Hepatocyte (in vitro differentiated cells): ENCODE measurements around the gene KAT7. TPM values are rescaled to one million over a fixed set of nuclear protein-coding genes. Genes with fewer than 3 reads are reported as not detected.

Source experiments
- DNase-seq: peaks from one replicate; pipeline ENCODE4 v3.0.0-alpha.2; 2016; ENCODE audit warnings: low spot score
- H2AFZ ChIP-seq: fragments of 200-600 bp; sonication (generic); 2 replicates; pipeline ENCODE4 v1.6.0; 2016; ENCODE audit warnings: antibody characterized with exemption, mild to moderate bottlenecking
- H3K27ac ChIP-seq: fragments of 200-600 bp; sonication (generic); 2 replicates; pipeline ENCODE4 v1.5.1; 2016; ENCODE audit warnings: mild to moderate bottlenecking
- H3K27me3 ChIP-seq: fragments of 200-600 bp; sonication (generic); 2 replicates; pipeline ENCODE4 v1.6.1; 2016
- H3K36me3 ChIP-seq: fragments of 200-600 bp; sonication (generic); replicated peaks from 2 replicates; pipeline ENCODE4 v1.5.1; 2016; ENCODE audit warnings: low read depth; ENCODE audit not compliant: insufficient read depth
- H3K4me1 ChIP-seq: fragments of 200-600 bp; sonication (generic); 2 replicates; pipeline ENCODE4 v1.5.1; 2016; ENCODE audit warnings: mild to moderate bottlenecking, moderate library complexity; ENCODE audit not compliant: insufficient read depth
- H3K4me2 ChIP-seq: fragments of 200-600 bp; sonication (generic); 2 replicates; pipeline ENCODE4 v1.6.0; 2016
- H3K4me3 ChIP-seq: fragments of 200-600 bp; sonication (generic); 2 replicates; pipeline ENCODE4 v1.5.1; 2016; ENCODE audit warnings: mild to moderate bottlenecking
- H3K79me2 ChIP-seq: fragments of 200-600 bp; sonication (generic); 2 replicates; pipeline ENCODE4 v1.6.0; 2017; ENCODE audit warnings: mild to moderate bottlenecking
- H3K9me2 ChIP-seq: fragments of 200-600 bp; sonication (generic); replicated peaks from 2 replicates; pipeline ENCODE4 v1.6.0; 2017; ENCODE audit warnings: mild to moderate bottlenecking; ENCODE audit not compliant: insufficient read depth
- H3K9me3 ChIP-seq: fragments of 200-600 bp; sonication (generic); 2 replicates; pipeline ENCODE4 v1.5.1; 2016; ENCODE audit warnings: low read depth, mild to moderate bottlenecking
- H4K20me1 ChIP-seq: fragments of 200-600 bp; sonication (generic); 2 replicates; pipeline ENCODE4 v1.6.0; 2016; ENCODE audit warnings: mild to moderate bottlenecking; ENCODE audit not compliant: insufficient read depth, poor library complexity, severe bottlenecking
- CTCF ChIP-seq: fragments of 200-600 bp; sonication (generic); IDR thresholded peaks from 2 replicates; pipeline ENCODE4 v1.5.1; 2016; ENCODE audit warnings: antibody characterized with exemption, mild to moderate bottlenecking; ENCODE audit not compliant: poor library complexity
- EZH2 ChIP-seq: fragments of 200-600 bp; sonication (generic); IDR thresholded peaks from 2 replicates; pipeline ENCODE4 v1.6.1; 2016; ENCODE audit warnings: antibody characterized with exemption, mild to moderate bottlenecking, borderline replicate concordance
- EZH2phosphoT487 ChIP-seq: fragments of 200-600 bp; sonication (generic); IDR thresholded peaks from one replicate; pipeline ENCODE4 v1.6.1; 2018; ENCODE audit warnings: antibody characterized with exemption, mild to moderate bottlenecking, low read depth, moderate library complexity; ENCODE audit not compliant: unreplicated experiment, severe bottlenecking
- WGBS: methylation state at CpG from one replicate; pipeline ENCODE4 v1.1.6; 2016; ENCODE audit warnings: low lambda C conversion rate; ENCODE audit errors: missing lambda C conversion rate; 5-methylcytosine and 5-hydroxymethylcytosine counted together
- polyA plus RNA-seq: library from polyadenylated mRNA; unstranded; fragments of >200 nt; fragmentation: Nextera tagmentation; extraction: Ambion mirVana; gene quantifications from 2 replicates; pipeline ENCODE4 v1.2.1, GENCODE V29; 2016
- total RNA-seq: library from RNA; depleted of rRNA; stranded (reverse); fragments of >200 nt; gene quantifications from 2 replicates; pipeline ENCODE4 v1.2.3, GENCODE V29; 2014

Gene KAT7
- total and polyA plus RNA-seq, 2 experiments from 2014 or later, result 21.4 to 30.1 TPM

GRCh38 chr17:49760932-49761558 is 27.4 kb upstream of the KAT7 start:
- Histone ChIP-seq H3K4me2 (no peak overlapping the region), H3K27ac (no peak overlapping the region), H4K20me1 (peaks cover 3% of the 10 kb centered on the region), H3K4me1 (peaks cover 5% of the 10 kb centered on the region), H3K27me3 (peaks cover under 1% of the 10 kb centered on the region), H2AFZ (no peak overlapping the region), H3K9me3 (no peaks in the 10 kb centered on the region), H3K36me3 (no peaks in the 10 kb centered on the region), H3K4me3 (no peak overlapping the region), H3K9me2 (no peaks in the 10 kb centered on the region), H3K79me2 (peaks cover 53% of the 10 kb centered on the region)
- TF ChIP-seq CTCF (no peak), EZH2phosphoT487 (no peak), EZH2 (no peak)
- no peak for DNase-seq
- 71% methylated on average over 6 of the region's 6 CpGs for WGBS

- Histone ChIP-seq H2AFZ (no peak overlapping the region), H4K20me1 (no peaks in the 10 kb centered on the region), H3K4me2 (peak overlapping the region; percentile 93), H3K27ac (no peak overlapping the region), H3K4me1 (peaks cover 5% of the 10 kb centered on the region), H3K79me2 (peaks cover 47% of the 10 kb centered on the region), H3K4me3 (no peak overlapping the region), H3K9me3 (no peaks in the 10 kb centered on the region), H3K27me3 (peaks cover 10% of the 10 kb centered on the region), H3K9me2 (no peaks in the 10 kb centered on the region), H3K36me3 (no peaks in the 10 kb centered on the region)
- no peak for DNase-seq
- TF ChIP-seq CTCF, result no peak
- TF ChIP-seq EZH2phosphoT487, result no peak
- TF ChIP-seq EZH2, result no peak
- WGBS, result 84% methylated on average over 6 of the region's 6 CpGs
Measured at GRCh38 chr17:49762151-49762941, 26.1 kb upstream of the KAT7 start.

GRCh38 chr17:49763735-49764558 is 24.5 kb upstream of the KAT7 start, which contains the start of gene FAM117A:
Gene FAM117A, minus strand, starts transcription at chr17:49764131. Its CDS starts 44 bp downstream, at chr17:49764087.
- H3K79me2 ChIP-seq, result peaks cover 39% of the 10 kb centered on the region
- H3K9me2 ChIP-seq, result no peaks in the 10 kb centered on the region
- TF ChIP-seq CTCF (no peak), EZH2 (no peak), EZH2phosphoT487 (no peak)
- no peaks in the 10 kb centered on the region for H4K20me1 ChIP-seq
- H2AFZ ChIP-seq, result peak within 1 kb of the TSS; percentile 51
- WGBS, result 1% methylated on average over 32 of the region's 53 CpGs
- H3K36me3 ChIP-seq, result no peaks in the 10 kb centered on the region
- H3K27me3 ChIP-seq, result peaks cover 10% of the 10 kb centered on the region
- H3K9me3 ChIP-seq, result no peaks in the 10 kb centered on the region
- H3K27ac ChIP-seq, result peak within 1 kb of the TSS; percentile 21
- DNase-seq, result peak; percentile 98
- H3K4me1 ChIP-seq, result peaks cover 5% of the 10 kb centered on the region
- H3K4me2 ChIP-seq, result peak within 1 kb of the TSS; percentile 93
- peak within 1 kb of the TSS; percentile 87 for H3K4me3 ChIP-seq
